K562 (cell line): Measurements from ENCODE around the gene DUS3L. TPM values are rescaled to one million over a fixed set of nuclear protein-coding genes. Genes with fewer than 3 reads are reported as not detected.
A peak's percentile ranks its signal among the peaks of the same experiment; 100 is the strongest.

Experiments used
- ATF1 ChIP-seq, 2 experiments: fragments of 450-650 bp in 1 of 2; IDR thresholded peaks; 2 replicates each; pipeline ENCODE4 v1.6.1; 2016; ENCODE audit warnings: missing compliant biosample characterization in 1 of 2, missing genetic modification characterization in 1 of 2
- BRD4 ChIP-seq: fragments of 200-600 bp; sonication (generic); IDR thresholded peaks from 2 replicates; pipeline ENCODE4 v1.6.1; 2017; ENCODE audit warnings: inconsistent platforms
- BRD9 ChIP-seq: fragments of 450-650 bp; IDR thresholded peaks from 2 replicates; pipeline ENCODE4 v1.6.1; 2018; ENCODE audit warnings: low read depth; ENCODE audit not compliant: partially characterized antibody
- CGGBP1 ChIP-seq: fragments of 250-450 bp; sonication (Bioruptor Pico); IDR thresholded peaks from 2 replicates; pipeline ENCODE4 v1.9.0; 2021; ENCODE audit warnings: mild to moderate bottlenecking
- CREM ChIP-seq: IDR thresholded peaks from 2 replicates; pipeline ENCODE4 v1.6.1; 2014; ENCODE audit warnings: antibody characterized with exemption, low read depth
- DNMT1 ChIP-seq: fragments of 450-650 bp; IDR thresholded peaks from 2 replicates; pipeline ENCODE4 v1.6.1; 2016; ENCODE audit warnings: antibody characterized with exemption, mild to moderate bottlenecking
- EHMT2 ChIP-seq: fragments of 450-650 bp; IDR thresholded peaks from 2 replicates; pipeline ENCODE4 v1.6.1; 2018; ENCODE audit warnings: antibody characterized with exemption
- GTF2A2 ChIP-seq: IDR thresholded peaks from 2 replicates; pipeline ENCODE4 v1.6.1; 2016; ENCODE audit warnings: mild to moderate bottlenecking, missing genetic modification characterization, missing compliant biosample characterization
- HBP1 ChIP-seq: fragments of 450-650 bp; formaldehyde crosslinking; IDR thresholded peaks from 2 replicates; pipeline ENCODE4 v1.4.0; 2022; ENCODE audit warnings: missing genetic modification characterization
- KDM1A ChIP-seq, 2 experiments: fragments of 450-650 bp; IDR thresholded peaks; 2 replicates each; pipeline ENCODE4 v1.6.1; 2016; ENCODE audit warnings: mild to moderate bottlenecking in 2 of 2
- L3MBTL2 ChIP-seq: fragments of 450-650 bp; IDR thresholded peaks from 2 replicates; pipeline ENCODE4 v1.6.1; 2016; ENCODE audit warnings: mild to moderate bottlenecking, moderate library complexity
- MEIS2 ChIP-seq: fragments of 450-650 bp; IDR thresholded peaks from 2 replicates; pipeline ENCODE4 v1.6.1; 2014; ENCODE audit warnings: mild to moderate bottlenecking; ENCODE audit not compliant: partially characterized antibody
- MLLT1 ChIP-seq, 2 experiments: fragments of 450-650 bp; IDR thresholded peaks; 2 replicates each; pipeline ENCODE4 v1.6.1; 2016
- MXI1 ChIP-seq: IDR thresholded peaks from 2 replicates; pipeline ENCODE4 v1.6.1; 2011; ENCODE audit warnings: low read depth, mild to moderate bottlenecking, improper control_type of control experiment, low read length
- PHF8 ChIP-seq: fragments of 200-600 bp; sonication (generic); IDR thresholded peaks from 2 replicates; pipeline ENCODE4 v1.6.1; 2012; ENCODE audit warnings: mixed run types, mild to moderate bottlenecking, inconsistent platforms, low read length, moderate library complexity, borderline replicate concordance
- SETDB1 ChIP-seq: IDR thresholded peaks from one replicate; pipeline ENCODE4 v1.6.1; 2012; ENCODE audit warnings: low read length, control low read depth, inconsistent platforms
- SIN3A ChIP-seq, 2 experiments: fragments of 150-350 bp in 1 of 2; IDR thresholded peaks; 2 replicates each; pipeline ENCODE4 v1.6.1; 2011 to 2016; ENCODE audit warnings: borderline replicate concordance in 2 of 2, low read depth in 2 of 2, low read length in 2 of 2, mild to moderate bottlenecking in 2 of 2, moderate library complexity in 2 of 2; ENCODE audit not compliant: control insufficient read depth in 1 of 2
- ZBTB2 ChIP-seq: fragments of 450-650 bp; IDR thresholded peaks from 2 replicates; pipeline ENCODE4 v1.6.1; 2016; ENCODE audit warnings: antibody characterized with exemption
- ZC3H4 ChIP-seq: sonication (generic); formaldehyde crosslinking; IDR thresholded peaks from 2 replicates; pipeline ENCODE4 v1.9.0; 2021; ENCODE audit warnings: missing genetic modification reagents, borderline replicate concordance
- ZEB2 ChIP-seq: fragments of 450-650 bp; IDR thresholded peaks from 2 replicates; pipeline ENCODE4 v1.6.1; 2016
- ZNF354B ChIP-seq: fragments of 250-450 bp; sonication (Bioruptor Pico); IDR thresholded peaks from 2 replicates; pipeline ENCODE4 v1.4.0; 2020
- ZNF717 ChIP-seq: fragments of 250-450 bp; sonication (Bioruptor Pico); IDR thresholded peaks from 2 replicates; pipeline ENCODE4 v1.5.0; 2021
- ZNF740 ChIP-seq, 3 experiments: fragments of 200-800 bp in 1 of 3; sonication (Bioruptor generic) in 1 of 3; sonication (generic) in 1 of 3; formaldehyde crosslinking in 1 of 3; IDR thresholded peaks; 2 replicates each; pipeline versions ENCODE4 v1.6.1 to v1.8.0; 2016 to 2022; ENCODE audit warnings: mild to moderate bottlenecking in 2 of 3, missing compliant biosample characterization in 2 of 3, missing genetic modification characterization in 2 of 3, missing genetic modification reagents in 1 of 3
- ZNF75A ChIP-seq: fragments of 450-650 bp; formaldehyde crosslinking; IDR thresholded peaks from 2 replicates; pipeline ENCODE4 v1.4.0; 2020; ENCODE audit warnings: mild to moderate bottlenecking
- polyA plus RNA-seq, 8 experiments: library from polyadenylated mRNA; depleted of rRNA in 4 of 8; stranded (reverse) in 5 of 8; unstranded in 3 of 8; fragments of >200 nt; fragmentation: Nextera tagmentation in 2 of 8; fragmentation: Illumina TruSeq in 1 of 8; extraction: Ambion mirVana in 2 of 8; extraction: Trizol in 1 of 8; gene quantifications; 2 replicates each; pipeline versions ENCODE4 v1.2.1 to v1.2.3, GENCODE V29; 2011 to 2014; ENCODE audit warnings: inconsistent platforms in 1 of 8, missing spikeins in 1 of 8
- total RNA-seq, 7 experiments: library from RNA; depleted of rRNA in 6 of 7; stranded (reverse); fragments of >200 nt in 6 of 7; fragmentation: Illumina TruSeq in 2 of 7; extraction: Trizol in 2 of 7; gene quantifications; 2 replicates each; pipeline versions ENCODE4 v1.2.1 to v1.2.3, GENCODE V29; 2011 to 2021; ENCODE audit warnings: low replicate concordance in 1 of 7

The DUS3L gene
- total and polyA plus RNA-seq, 9 of the 15 experiments (the other 6 are each of a cell fraction or from before 2014, with no cell fraction given), result 1.7 to 102 (median 77.5) TPM

GRCh38 chr19:5801796-5802619 lies 11.0 kb upstream of the DUS3L start (continued):
- TF ChIP-seq ZNF740 (CRISPR knock-in tag; IDR thresholded peaks at IDR 0.05), result peak; percentile 12; the same call in 1 of the 2 replicates
- TF ChIP-seq ZNF740 (tag; IDR thresholded peaks at IDR 0.05), result no peak
- 0 out of 2 replicates have a peak, but pooled peaks have one; percentile 27 for TF ChIP-seq ZBTB2
- TF ChIP-seq CREM, result 0 out of 2 replicates have a peak, but pooled peaks have one; percentile 39
- TF ChIP-seq ZNF354B (CRISPR knock-in tag), result no peak
- peak; percentile 91 for TF ChIP-seq MXI1
- TF ChIP-seq ZNF75A (CRISPR knock-in tag), result no peak
- no peak for TF ChIP-seq BRD4
- no peak for TF ChIP-seq HBP1 (CRISPR knock-in tag)
- TF ChIP-seq DNMT1, result no peak
- no peak for TF ChIP-seq ZNF717
- TF ChIP-seq L3MBTL2, result 0 out of 2 replicates have a peak, but pooled peaks have one; percentile 15
- TF ChIP-seq SIN3A (IDR thresholded peaks at IDR 0.05; ENCODE audit: borderline replicate concordance in 2 of 2, control insufficient read depth in 1 of 2, low read depth in 2 of 2, low read length in 2 of 2), result peak in 1 of 2 experiments; percentile 91; a peak in 1 of 4 replicates
- no peak for TF ChIP-seq SETDB1
- no peak for TF ChIP-seq EHMT2
- no peak for TF ChIP-seq MLLT1 (IDR thresholded peaks at IDR 0.05)
- TF ChIP-seq ZC3H4 (CRISPR knock-in tag), result no peak
- TF ChIP-seq ATF1 (CRISPR knock-in tag; IDR thresholded peaks at IDR 0.05), result no peak
- TF ChIP-seq ATF1 (tag; IDR thresholded peaks at IDR 0.05), result no peak
- peak; percentile 31; the same call in 1 of the 2 replicates for TF ChIP-seq PHF8
- no peak for TF ChIP-seq CGGBP1 (CRISPR knock-in tag)
- peak; percentile 89 for TF ChIP-seq MEIS2
- TF ChIP-seq BRD9, result no peak
- TF ChIP-seq KDM1A (IDR thresholded peaks at IDR 0.05), result peak in 1 of 2 experiments; percentile 22; a peak in 2 of 4 replicates
- no peak for TF ChIP-seq GTF2A2 (tag)
- TF ChIP-seq ZEB2, result no peak
